Measurements from ENCODE around the gene PNMT. TPM values are rescaled to one million over a fixed set of nuclear protein-coding genes. Genes with fewer than 3 reads are reported as not detected.

The PNMT gene
- total RNA-seq, 1 donor from 2014 or later: not detected

DNA sequence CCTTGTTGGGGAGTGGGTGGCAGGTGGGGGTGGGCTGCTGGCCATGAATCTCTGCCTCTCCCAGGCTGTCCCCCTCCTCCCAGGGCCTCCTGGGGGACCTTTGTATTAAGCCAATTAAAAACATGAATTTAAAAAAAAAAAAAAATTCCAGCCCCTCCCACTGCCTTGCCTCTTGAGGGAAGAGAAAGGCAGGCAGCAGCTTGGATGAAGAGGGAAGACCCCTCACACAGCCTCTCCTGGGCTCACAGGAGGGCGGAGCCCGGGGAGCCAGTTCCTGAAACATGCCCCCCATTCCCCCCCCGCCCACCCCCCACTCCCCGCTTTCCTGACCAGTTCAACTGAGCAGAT, 4.9 kb upstream of the PNMT start:
- no peaks in the 10 kb centered on the region for H3K36me3 Mint-ChIP-seq (ENCODE audit: unreplicated experiment)
- H3K27ac Mint-ChIP-seq (ENCODE audit: unreplicated experiment): no peak overlapping the region
- H3K27me3 Mint-ChIP-seq (ENCODE audit: unreplicated experiment): peaks cover 5% of the 10 kb centered on the region
- H3K4me1 Mint-ChIP-seq (ENCODE audit: low read depth, unreplicated experiment): peaks cover 5% of the 10 kb centered on the region
- DNase-seq: no peak
- no peaks in the 10 kb centered on the region for H3K9me3 Mint-ChIP-seq (ENCODE audit: unreplicated experiment)
- TF ChIP-seq, protein P1, sequence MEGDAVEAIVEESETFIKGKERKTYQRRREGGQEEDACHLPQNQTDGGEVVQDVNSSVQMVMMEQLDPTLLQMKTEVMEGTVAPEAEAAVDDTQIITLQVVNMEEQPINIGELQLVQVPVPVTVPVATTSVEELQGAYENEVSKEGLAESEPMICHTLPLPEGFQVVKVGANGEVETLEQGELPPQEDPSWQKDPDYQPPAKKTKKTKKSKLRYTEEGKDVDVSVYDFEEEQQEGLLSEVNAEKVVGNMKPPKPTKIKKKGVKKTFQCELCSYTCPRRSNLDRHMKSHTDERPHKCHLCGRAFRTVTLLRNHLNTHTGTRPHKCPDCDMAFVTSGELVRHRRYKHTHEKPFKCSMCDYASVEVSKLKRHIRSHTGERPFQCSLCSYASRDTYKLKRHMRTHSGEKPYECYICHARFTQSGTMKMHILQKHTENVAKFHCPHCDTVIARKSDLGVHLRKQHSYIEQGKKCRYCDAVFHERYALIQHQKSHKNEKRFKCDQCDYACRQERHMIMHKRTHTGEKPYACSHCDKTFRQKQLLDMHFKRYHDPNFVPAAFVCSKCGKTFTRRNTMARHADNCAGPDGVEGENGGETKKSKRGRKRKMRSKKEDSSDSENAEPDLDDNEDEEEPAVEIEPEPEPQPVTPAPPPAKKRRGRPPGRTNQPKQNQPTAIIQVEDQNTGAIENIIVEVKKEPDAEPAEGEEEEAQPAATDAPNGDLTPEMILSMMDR (IDR thresholded peaks at IDR 0.05; ENCODE audit: partially characterized antibody, unreplicated experiment): no peak
- no peak overlapping the region for H3K4me3 Mint-ChIP-seq (ENCODE audit: unreplicated experiment)

DNA sequence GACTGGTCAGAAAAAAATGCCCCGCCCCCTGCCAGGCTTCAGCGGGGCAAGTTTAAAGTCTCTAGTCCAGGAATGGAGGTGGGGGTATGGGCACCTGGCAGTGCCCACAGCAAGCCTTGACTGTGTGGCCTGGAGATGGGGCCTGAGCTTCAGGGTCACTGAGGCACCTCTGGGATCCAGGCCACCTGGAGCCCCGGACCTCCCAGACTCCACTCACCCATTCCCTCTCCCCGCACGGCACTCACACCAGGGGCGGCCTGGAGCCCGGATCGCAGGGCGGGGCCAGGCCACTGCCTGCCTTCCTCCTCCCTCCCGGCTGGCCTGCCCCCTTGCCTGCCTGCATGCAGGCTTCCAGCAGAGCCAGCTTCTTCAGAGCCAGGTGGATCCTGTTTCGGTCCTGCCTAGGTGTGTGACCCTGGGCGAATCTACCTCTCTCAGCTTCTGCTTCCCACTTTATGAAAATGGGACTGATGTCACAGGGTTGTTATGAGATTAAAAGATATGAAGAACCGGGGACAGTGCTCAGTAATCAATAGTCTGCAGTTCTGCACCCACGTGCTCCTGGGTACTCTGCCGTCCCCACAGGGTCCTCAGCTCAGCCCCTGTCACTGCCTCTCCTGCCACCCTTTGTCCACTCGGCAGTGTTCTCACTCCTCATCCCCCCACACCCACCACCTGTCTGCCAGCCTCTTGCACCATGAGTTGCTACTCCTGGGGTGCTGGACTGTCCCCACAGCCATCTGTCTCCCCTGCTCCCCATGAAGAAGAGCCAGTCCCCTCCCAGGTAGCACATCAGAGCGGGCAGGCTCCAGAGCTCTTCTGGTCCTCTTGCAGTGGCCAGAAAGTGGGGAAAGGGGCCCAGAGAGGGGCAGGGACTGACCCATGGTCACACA, 4.3 kb upstream of the PNMT start:
- H3K36me3 Mint-ChIP-seq (ENCODE audit: unreplicated experiment): no peaks in the 10 kb centered on the region
- H3K4me3 Mint-ChIP-seq (ENCODE audit: unreplicated experiment): no peak overlapping the region
- peak; percentile 65 for DNase-seq
- H3K27me3 Mint-ChIP-seq (ENCODE audit: unreplicated experiment): peaks cover 5% of the 10 kb centered on the region
- no peak overlapping the region for H3K27ac Mint-ChIP-seq (ENCODE audit: unreplicated experiment)
- peaks cover 4% of the 10 kb centered on the region for H3K9me3 Mint-ChIP-seq (ENCODE audit: unreplicated experiment)
- peaks cover 5% of the 10 kb centered on the region for H3K4me1 Mint-ChIP-seq (ENCODE audit: low read depth, unreplicated experiment)
- TF ChIP-seq, protein P1 (IDR thresholded peaks at IDR 0.05; ENCODE audit: partially characterized antibody, unreplicated experiment): no peak

DNA sequence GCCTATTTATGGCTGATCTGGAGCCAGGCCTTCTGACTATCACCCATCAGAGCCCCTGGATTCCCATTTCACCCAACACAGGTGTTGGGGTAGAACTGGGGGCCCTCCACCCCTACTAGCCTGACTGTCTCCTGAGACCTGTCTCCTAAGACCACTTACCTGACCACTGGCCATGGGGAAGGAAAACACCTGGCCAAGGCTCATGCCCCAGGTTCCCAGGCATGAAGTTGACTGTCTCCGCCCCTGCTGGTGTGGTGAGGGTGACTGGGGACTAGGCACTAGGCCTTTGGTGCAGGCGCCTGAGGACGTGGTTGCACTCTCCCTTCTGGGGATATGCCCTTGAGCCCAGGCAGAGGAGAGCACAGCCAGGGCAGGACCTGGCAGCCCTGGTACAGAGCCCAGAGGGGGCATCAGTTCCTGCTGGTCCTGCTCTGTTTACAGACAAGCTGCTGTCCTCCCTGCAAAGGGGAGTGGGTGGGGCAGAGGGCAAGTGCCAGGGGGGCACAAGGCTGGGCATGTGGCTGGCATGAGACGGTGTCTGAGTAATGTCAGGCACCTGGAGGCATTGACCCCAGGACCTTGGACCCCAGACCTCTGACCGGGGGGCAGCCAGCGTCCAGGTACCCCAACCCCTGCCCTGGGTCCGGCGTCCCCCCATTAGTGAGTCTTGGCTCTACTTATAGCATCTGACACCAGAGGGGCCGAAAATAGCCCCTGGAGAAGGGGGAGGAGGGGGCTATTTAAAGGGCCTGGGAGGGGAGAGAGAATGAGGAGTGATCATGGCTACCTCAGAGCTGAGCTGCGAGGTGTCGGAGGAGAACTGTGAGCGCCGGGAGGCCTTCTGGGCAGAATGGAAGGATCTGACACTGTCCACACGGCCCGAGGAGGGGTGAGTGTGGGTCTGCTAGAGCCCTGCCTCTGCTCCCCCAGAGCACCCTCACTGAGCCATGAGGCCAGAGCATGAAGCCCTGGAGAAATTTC, 3.4 kb upstream of the PNMT start, which contains the start of gene TCAP:
Gene TCAP, plus strand, starts transcription at position 769 of the 981 bp plus-strand sequence. Its CDS starts 11 bp downstream, at position 780.
- Mint-ChIP-seq H3K36me3 (ENCODE audit: unreplicated experiment) (no peaks in the 10 kb centered on the region), H3K27ac (ENCODE audit: unreplicated experiment) (no peak within 1 kb of the TSS), H3K4me1 (ENCODE audit: low read depth, unreplicated experiment) (peaks cover 5% of the 10 kb centered on the region), H3K4me3 (ENCODE audit: unreplicated experiment) (no peak within 1 kb of the TSS), H3K9me3 (ENCODE audit: unreplicated experiment) (peaks cover 4% of the 10 kb centered on the region), H3K27me3 (ENCODE audit: unreplicated experiment) (peaks cover 7% of the 10 kb centered on the region)
- TF ChIP-seq, protein P1 (IDR thresholded peaks at IDR 0.05; ENCODE audit: partially characterized antibody, unreplicated experiment): no peak
- DNase-seq: no peak

DNA sequence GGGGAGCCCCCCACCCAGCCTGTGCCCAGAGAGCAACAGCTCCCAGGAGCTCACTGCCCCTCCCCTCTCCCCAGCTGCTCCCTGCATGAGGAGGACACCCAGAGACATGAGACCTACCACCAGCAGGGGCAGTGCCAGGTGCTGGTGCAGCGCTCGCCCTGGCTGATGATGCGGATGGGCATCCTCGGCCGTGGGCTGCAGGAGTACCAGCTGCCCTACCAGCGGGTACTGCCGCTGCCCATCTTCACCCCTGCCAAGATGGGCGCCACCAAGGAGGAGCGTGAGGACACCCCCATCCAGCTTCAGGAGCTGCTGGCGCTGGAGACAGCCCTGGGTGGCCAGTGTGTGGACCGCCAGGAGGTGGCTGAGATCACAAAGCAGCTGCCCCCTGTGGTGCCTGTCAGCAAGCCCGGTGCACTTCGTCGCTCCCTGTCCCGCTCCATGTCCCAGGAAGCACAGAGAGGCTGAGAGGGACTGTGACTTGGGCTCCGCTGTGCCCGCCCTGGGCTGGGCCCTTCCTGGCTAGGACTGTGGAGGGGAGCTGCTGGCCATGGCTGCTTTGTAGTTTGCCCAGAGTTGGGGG, 2.5 kb upstream of the PNMT start:
- Mint-ChIP-seq H3K27ac (ENCODE audit: unreplicated experiment) (no peak overlapping the region), H3K36me3 (ENCODE audit: unreplicated experiment) (no peaks in the 10 kb centered on the region), H3K4me1 (ENCODE audit: low read depth, unreplicated experiment) (peaks cover 5% of the 10 kb centered on the region), H3K27me3 (ENCODE audit: unreplicated experiment) (peaks cover 6% of the 10 kb centered on the region), H3K4me3 (ENCODE audit: unreplicated experiment) (no peak overlapping the region), H3K9me3 (ENCODE audit: unreplicated experiment) (peaks cover 4% of the 10 kb centered on the region)
- TF ChIP-seq, protein P1 (IDR thresholded peaks at IDR 0.05; ENCODE audit: partially characterized antibody, unreplicated experiment): no peak
- no peak for DNase-seq

Measured in glutamatergic neuron (in vitro differentiated cells).